ENCODE measurements around the gene PLPPR1.

- no peak for TF ChIP-seq RCOR1 (IDR thresholded peaks at IDR 0.05; ENCODE audit: low read length)
- no peak for TF ChIP-seq SMC3 (IDR thresholded peaks at IDR 0.05; ENCODE audit: low read depth, low read length)
- TF ChIP-seq RAD21 (IDR thresholded peaks at IDR 0.05; ENCODE audit: low read length) = no peak
- TF ChIP-seq GABPA (IDR thresholded peaks at IDR 0.05; ENCODE audit: low read depth) = no peak
- TF ChIP-seq CTCF (IDR thresholded peaks at IDR 0.05) = no peak
- TF ChIP-seq FOSL2 (IDR thresholded peaks at IDR 0.05; ENCODE audit: borderline replicate concordance, low read depth) = no peak
- no peak for TF ChIP-seq SIN3A (IDR thresholded peaks at IDR 0.05; ENCODE audit: borderline replicate concordance, low read depth, low read length)
- TF ChIP-seq USF2 (IDR thresholded peaks at IDR 0.05; ENCODE audit: borderline replicate concordance, low read depth, low read length) = no peak
- no peak for TF ChIP-seq FOXM1 (IDR thresholded peaks at IDR 0.05; ENCODE audit: low read depth)
- no peak for TF ChIP-seq ZBTB33 (IDR thresholded peaks at IDR 0.05; ENCODE audit: borderline replicate concordance, low read depth)
- no peak for TF ChIP-seq TAF1 (IDR thresholded peaks at IDR 0.05; ENCODE audit: borderline replicate concordance, low read depth, low read length)
Observed at GRCh38 chr9:101065930-101066329, 37.4 kb downstream of the PLPPR1 start.
